Vagina (tissue), 2 donors: ENCODE data around the gene SLC16A5.
"Not testable (repeated sequence)": the region's sequence is repeated elsewhere in the genome, so short reads cannot be mapped to it uniquely, and the experiment has no call there.

Experiments
- POLR2A ChIP-seq, 2 donors: fragments of 450-650 bp; IDR thresholded peaks; one replicate each; pipeline ENCODE4 v1.6.1; 2017; ENCODE audit warnings: antibody characterized with exemption in 2 of 2, mild to moderate bottlenecking in 2 of 2, moderate library complexity in 2 of 2
- POLR2AphosphoS5 ChIP-seq, 2 donors: sonication (generic); formaldehyde crosslinking; IDR thresholded peaks; one replicate each; pipeline ENCODE4 v1.9.0; 2017; ENCODE audit warnings: antibody characterized with exemption in 2 of 2, mild to moderate bottlenecking in 2 of 2, low read depth in 1 of 2; ENCODE audit not compliant: insufficient read depth in 1 of 2
- TF ChIP-seq, protein P1 (sequence below), 3 experiments: fragments of 450-650 bp in 2 of 3; fragments of 200-600 bp in 1 of 3; sonication (generic) in 1 of 3; IDR thresholded peaks; one replicate each; pipeline ENCODE4 v1.5.1; 2017 to 2019; ENCODE audit warnings: antibody characterized with exemption in 3 of 3, mild to moderate bottlenecking in 2 of 3, moderate library complexity in 2 of 3

- TF ChIP-seq POLR2A (IDR thresholded peaks at IDR 0.05); POLR2AphosphoS5 (IDR thresholded peaks at IDR 0.05; ENCODE audit: insufficient read depth in 1 of 2, low read depth in 1 of 2): not testable (repeated sequence)
- TF ChIP-seq, protein P1, sequence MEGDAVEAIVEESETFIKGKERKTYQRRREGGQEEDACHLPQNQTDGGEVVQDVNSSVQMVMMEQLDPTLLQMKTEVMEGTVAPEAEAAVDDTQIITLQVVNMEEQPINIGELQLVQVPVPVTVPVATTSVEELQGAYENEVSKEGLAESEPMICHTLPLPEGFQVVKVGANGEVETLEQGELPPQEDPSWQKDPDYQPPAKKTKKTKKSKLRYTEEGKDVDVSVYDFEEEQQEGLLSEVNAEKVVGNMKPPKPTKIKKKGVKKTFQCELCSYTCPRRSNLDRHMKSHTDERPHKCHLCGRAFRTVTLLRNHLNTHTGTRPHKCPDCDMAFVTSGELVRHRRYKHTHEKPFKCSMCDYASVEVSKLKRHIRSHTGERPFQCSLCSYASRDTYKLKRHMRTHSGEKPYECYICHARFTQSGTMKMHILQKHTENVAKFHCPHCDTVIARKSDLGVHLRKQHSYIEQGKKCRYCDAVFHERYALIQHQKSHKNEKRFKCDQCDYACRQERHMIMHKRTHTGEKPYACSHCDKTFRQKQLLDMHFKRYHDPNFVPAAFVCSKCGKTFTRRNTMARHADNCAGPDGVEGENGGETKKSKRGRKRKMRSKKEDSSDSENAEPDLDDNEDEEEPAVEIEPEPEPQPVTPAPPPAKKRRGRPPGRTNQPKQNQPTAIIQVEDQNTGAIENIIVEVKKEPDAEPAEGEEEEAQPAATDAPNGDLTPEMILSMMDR (IDR thresholded peaks at IDR 0.05) = not testable (repeated sequence)
These were observed 41.8 kb upstream of the SLC16A5 start for GRCh38 chr17:75045946-75046406.
